IPS-11a (cell line): ENCODE measurements around the gene STIP1.
A peak's percentile ranks its signal among the peaks of the same experiment; 100 is the strongest.

ENCODE experiments used
- H3K4me3 ChIP-seq: one replicate; pipeline ENCODE4 v1.5.1; 2013; ENCODE audit warnings: low read depth, low read length, control low read depth

The STIP1 gene

DNA sequence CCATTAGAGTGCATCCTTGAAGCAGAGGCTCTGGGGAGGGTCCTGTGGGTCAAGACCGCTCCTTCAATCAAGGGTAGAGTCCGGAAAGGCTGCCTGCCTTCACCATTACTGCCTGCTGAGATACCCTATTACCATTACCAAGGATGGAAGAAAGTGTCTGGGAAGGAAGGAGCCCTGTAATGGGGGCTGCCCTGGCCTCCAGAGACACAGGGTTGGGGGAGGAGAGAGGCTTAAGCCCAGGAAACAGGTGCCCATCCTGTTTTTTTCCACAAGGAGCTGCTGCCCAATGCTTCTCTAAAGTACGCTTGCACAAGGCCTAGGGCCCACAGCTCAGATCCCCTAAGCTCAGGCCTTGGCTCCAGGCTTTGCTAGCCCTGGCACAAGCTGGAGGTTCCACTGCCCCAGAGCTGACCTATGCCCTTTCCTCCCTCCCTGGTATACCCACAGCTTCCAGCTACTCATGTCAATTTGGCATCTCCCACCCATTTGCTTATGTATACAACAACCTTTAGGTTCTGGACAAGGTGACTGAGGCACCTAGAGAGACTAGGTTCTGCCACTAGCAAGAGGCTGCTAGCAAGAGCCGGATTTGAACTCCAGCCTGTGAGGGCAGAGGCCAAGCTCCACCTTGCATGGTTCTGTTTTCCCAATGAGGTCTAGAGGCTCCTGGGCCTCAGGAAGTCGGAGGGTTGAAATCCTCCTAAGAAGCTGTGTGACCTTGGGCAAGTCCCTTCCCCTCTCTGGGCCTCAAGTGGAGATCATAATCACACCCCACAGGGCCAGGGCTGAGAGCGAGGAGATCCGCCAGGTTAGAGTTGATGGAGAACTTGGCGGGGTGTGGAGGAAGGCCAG lies 63.8 kb downstream of the STIP1 start:
- no peak overlapping the region for H3K4me3 ChIP-seq

- H3K4me3 ChIP-seq = peak overlapping the region; percentile 46
These were observed 64.5 kb downstream of the STIP1 start for GRCh38 chr11:64250415-64251015.

DNA sequence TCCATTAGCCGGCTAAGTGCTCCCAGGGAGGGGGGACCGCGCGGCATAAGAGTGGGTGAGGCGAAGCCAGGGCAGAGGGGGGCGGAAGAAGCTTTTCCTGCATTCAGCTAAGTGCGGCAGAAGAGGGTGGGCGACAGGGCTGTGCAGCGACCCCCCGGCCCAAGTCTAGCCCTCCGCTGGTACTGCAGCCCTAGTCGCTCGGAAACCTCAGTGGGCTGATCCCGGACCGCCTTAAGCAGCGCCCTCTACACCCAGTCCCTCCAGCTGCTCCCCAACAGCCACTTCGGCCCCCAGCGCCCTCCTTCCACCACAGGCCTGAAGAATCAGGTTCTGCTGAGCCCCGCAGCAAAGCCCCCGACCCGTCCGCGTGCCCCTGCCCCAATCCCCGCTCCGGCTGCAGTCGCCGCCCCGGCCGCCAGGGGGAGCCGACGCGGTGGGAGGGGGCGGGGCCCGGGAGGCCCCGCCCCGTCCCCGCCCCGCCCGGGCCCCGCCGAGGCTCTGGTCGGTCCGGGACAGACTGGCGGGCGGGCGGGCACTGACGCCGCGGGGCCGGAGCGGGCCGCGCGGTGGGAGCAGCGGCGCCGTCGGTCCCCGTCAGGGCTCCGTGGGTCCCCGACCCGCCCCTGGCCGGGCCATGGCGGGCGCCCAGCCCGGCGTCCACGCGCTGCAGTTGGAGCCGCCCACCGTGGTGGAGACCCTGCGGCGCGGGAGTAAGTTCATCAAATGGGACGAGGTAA lies 65.2 kb downstream of the STIP1 start, which contains the start of gene PLCB3:
Gene PLCB3, plus strand, starts transcription at position 515 of the 737 bp plus-strand sequence. Its CDS starts 120 bp downstream, at position 635.
- peak within 1 kb of the TSS; percentile 85 for H3K4me3 ChIP-seq

DNA sequence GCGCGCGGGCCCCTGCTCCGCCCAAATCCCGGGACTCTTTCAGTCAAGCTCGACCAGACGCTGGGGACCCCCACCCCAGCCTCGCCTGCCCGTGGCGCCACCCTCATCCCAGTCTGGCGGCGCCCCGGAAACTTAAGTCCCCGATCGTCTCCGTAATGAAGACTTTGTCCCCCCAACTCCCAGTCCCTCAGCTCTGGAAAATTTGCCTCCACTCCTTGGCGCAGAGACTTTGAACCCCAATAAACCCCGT lies 65.7 kb downstream of the STIP1 start:
- peak overlapping the region; percentile 85 for H3K4me3 ChIP-seq

GRCh38 chr11:64252003-64252872 lies 66.3 kb downstream of the STIP1 start:
- H3K4me3 ChIP-seq = peak overlapping the region; percentile 85

GRCh38 chr11:64253043-64253442 lies 67.1 kb downstream of the STIP1 start:
- no peak overlapping the region for H3K4me3 ChIP-seq

DNA sequence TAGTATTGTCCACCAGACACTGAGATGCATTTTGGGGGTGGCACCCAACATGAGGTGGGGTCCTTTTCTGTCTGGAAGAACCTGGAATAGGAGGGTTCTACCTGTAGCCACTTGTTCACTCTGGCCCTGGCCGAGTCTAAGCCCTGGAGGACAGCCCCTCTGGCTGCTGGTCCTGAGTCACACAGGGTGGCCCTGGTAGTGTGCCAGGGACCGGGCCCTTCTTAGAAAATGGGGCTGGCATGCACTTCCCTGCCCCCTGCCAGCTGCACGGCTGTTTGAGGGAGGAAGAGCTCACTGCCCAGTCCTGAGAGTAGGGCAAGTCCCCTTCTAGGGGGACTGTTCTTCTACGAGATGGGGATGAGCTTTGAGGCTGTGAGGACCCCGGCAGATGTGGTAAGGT lies 67.5 kb downstream of the STIP1 start:
- H3K4me3 ChIP-seq = no peak overlapping the region
